Glutamatergic neuron (in vitro differentiated cells): ENCODE data around the gene NR1D1. TPM values are rescaled to one million over a fixed set of nuclear protein-coding genes. Genes with fewer than 3 reads are reported as not detected.
A peak's percentile ranks its signal among the peaks of the same experiment; 100 is the strongest.

ENCODE experiments used
- DNase-seq: peaks from one replicate; pipeline ENCODE4 v3.0.0; 2022
- H3K27ac Mint-ChIP-seq: one replicate; pipeline ENCODE4 v1.8.0; 2020; ENCODE audit warnings: mild to moderate bottlenecking, mixed read lengths, inconsistent platforms; ENCODE audit not compliant: unreplicated experiment
- H3K27me3 Mint-ChIP-seq: one replicate; pipeline ENCODE4 v1.8.0; 2020; ENCODE audit warnings: mild to moderate bottlenecking, moderate library complexity, mixed read lengths, inconsistent platforms; ENCODE audit not compliant: unreplicated experiment
- H3K36me3 Mint-ChIP-seq: one replicate; pipeline ENCODE4 v1.8.0; 2020; ENCODE audit warnings: mild to moderate bottlenecking, mixed read lengths, inconsistent platforms; ENCODE audit not compliant: unreplicated experiment
- H3K4me1 Mint-ChIP-seq: one replicate; pipeline ENCODE4 v1.8.0; 2020; ENCODE audit warnings: mild to moderate bottlenecking, low read depth, mixed read lengths, inconsistent platforms; ENCODE audit not compliant: unreplicated experiment
- H3K4me3 Mint-ChIP-seq: one replicate; pipeline ENCODE4 v1.8.0; 2020; ENCODE audit warnings: mild to moderate bottlenecking, mixed read lengths, inconsistent platforms; ENCODE audit not compliant: unreplicated experiment
- H3K9me3 Mint-ChIP-seq: one replicate; pipeline ENCODE4 v1.8.0; 2020; ENCODE audit warnings: mild to moderate bottlenecking, moderate library complexity, mixed read lengths, inconsistent platforms; ENCODE audit not compliant: unreplicated experiment
- CTCF ChIP-seq: fragments of 200-600 bp; sonication (generic); IDR thresholded peaks from one replicate; pipeline ENCODE4 v1.5.0; 2021; ENCODE audit not compliant: partially characterized antibody, unreplicated experiment
- total RNA-seq: library from RNA; stranded (reverse); fragmentation: NEBNext Ultra II Directional; extraction: Animal tissue kit (Norgen Biotek cat#: 25700); gene quantifications from one replicate; pipeline ENCODE4 v1.2.1, GENCODE V29; 2021; ENCODE audit not compliant: unreplicated experiment

Gene NR1D1
- total RNA-seq, 1 donor from 2014 or later, result 1.3 TPM

- Mint-ChIP-seq H3K9me3 (peaks cover 4% of the 10 kb centered on the region), H3K36me3 (peaks cover 4% of the 10 kb centered on the region), H3K4me3 (no peak overlapping the region), H3K4me1 (peaks cover 5% of the 10 kb centered on the region), H3K27ac (no peak overlapping the region), H3K27me3 (peaks cover 9% of the 10 kb centered on the region)
- no peak for TF ChIP-seq CTCF
- no peak for DNase-seq
Measured at GRCh38 chr17:40084477-40084876, 15.9 kb downstream of the NR1D1 start.

GRCh38 chr17:40079545-40079944 is 20.8 kb downstream of the NR1D1 start:
- no peak for TF ChIP-seq CTCF
- peaks cover 12% of the 10 kb centered on the region for H3K4me1 Mint-ChIP-seq
- no peak overlapping the region for H3K4me3 Mint-ChIP-seq
- no peak for DNase-seq
- H3K27me3 Mint-ChIP-seq, result peaks cover 2% of the 10 kb centered on the region
- H3K36me3 Mint-ChIP-seq, result peaks cover 5% of the 10 kb centered on the region
- H3K9me3 Mint-ChIP-seq, result peaks cover 3% of the 10 kb centered on the region
- H3K27ac Mint-ChIP-seq, result no peak overlapping the region

GRCh38 chr17:40076591-40076990 is 23.8 kb downstream of the NR1D1 start:
- peaks cover 5% of the 10 kb centered on the region for H3K36me3 Mint-ChIP-seq
- H3K9me3 Mint-ChIP-seq, result peaks cover 3% of the 10 kb centered on the region
- H3K4me1 Mint-ChIP-seq, result peaks cover 12% of the 10 kb centered on the region
- H3K27ac Mint-ChIP-seq, result no peak overlapping the region
- no peak overlapping the region for H3K4me3 Mint-ChIP-seq
- peaks cover 7% of the 10 kb centered on the region for H3K27me3 Mint-ChIP-seq
- TF ChIP-seq CTCF, result no peak
- no peak for DNase-seq

- H3K9me3 Mint-ChIP-seq, result peaks cover 1% of the 10 kb centered on the region
- no peak for DNase-seq
- H3K4me3 Mint-ChIP-seq, result no peak overlapping the region
- H3K4me1 Mint-ChIP-seq, result peaks cover 12% of the 10 kb centered on the region
- peaks cover 7% of the 10 kb centered on the region for H3K27me3 Mint-ChIP-seq
- peaks cover 5% of the 10 kb centered on the region for H3K36me3 Mint-ChIP-seq
- no peak overlapping the region for H3K27ac Mint-ChIP-seq
- no peak for TF ChIP-seq CTCF
Measured at GRCh38 chr17:40075942-40076498, 24.4 kb downstream of the NR1D1 start.

- peak; percentile 91 for TF ChIP-seq CTCF
- no peak overlapping the region for H3K27ac Mint-ChIP-seq
- peaks cover 1% of the 10 kb centered on the region for H3K9me3 Mint-ChIP-seq
- peaks cover 13% of the 10 kb centered on the region for H3K4me1 Mint-ChIP-seq
- H3K27me3 Mint-ChIP-seq, result peaks cover 7% of the 10 kb centered on the region
- DNase-seq, result peak; percentile 82
- H3K36me3 Mint-ChIP-seq, result peaks cover 5% of the 10 kb centered on the region
- no peak overlapping the region for H3K4me3 Mint-ChIP-seq
Measured at GRCh38 chr17:40075201-40075941, 25.0 kb downstream of the NR1D1 start.
